Activated T-helper 1 cell treated with anti-CD3 and anti-CD28 coated beads, Interleukin-12 subunit alpha, Interleukin-12 subunit beta, Interleukin-2, Interleukin-4 antibody, amounts not matched to agents 30 ng/mL and 10 ng/mL and 1 ng/mL, durations not matched to agents 14 hours and 24 hours and 36 hours (primary cell): ENCODE results near the gene SMNDC1. TPM values are rescaled to one million over a fixed set of nuclear protein-coding genes. Genes with fewer than 3 reads are reported as not detected.
"Not testable (repeated sequence)": the region's sequence is repeated elsewhere in the genome, so short reads cannot be mapped to it uniquely, and the experiment has no call there.

ENCODE experiments used
- DNase-seq: peaks from one replicate; pipeline ENCODE4 v3.0.0; 2021; ENCODE audit warnings: low spot score
- H3K27ac Mint-ChIP-seq: one replicate; pipeline ENCODE4 v1.8.0; 2021; ENCODE audit warnings: mild to moderate bottlenecking, mixed read lengths
- H3K27me3 Mint-ChIP-seq: one replicate; pipeline ENCODE4 v1.8.0; 2022; ENCODE audit warnings: mild to moderate bottlenecking, moderate library complexity, mixed read lengths; ENCODE audit not compliant: insufficient read depth
- H3K36me3 Mint-ChIP-seq: one replicate; pipeline ENCODE4 v1.8.0; 2021; ENCODE audit warnings: low read depth, mixed read lengths
- H3K4me1 Mint-ChIP-seq: one replicate; pipeline ENCODE4 v1.8.0; 2021; ENCODE audit warnings: low read depth, mixed read lengths
- H3K4me3 Mint-ChIP-seq: one replicate; pipeline ENCODE4 v1.8.0; 2021; ENCODE audit warnings: mild to moderate bottlenecking, moderate library complexity, mixed read lengths
- H3K9me3 Mint-ChIP-seq: one replicate; pipeline ENCODE4 v1.8.0; 2021; ENCODE audit warnings: mixed read lengths
- intact Hi-C: fragments of 100-400 bp; cut with micrococcal nuclease; formaldehyde crosslinking; loops from one replicate; pipeline ENCODE4 v1.15.1; 2024
- total RNA-seq: library from RNA; stranded (reverse); gene quantifications from 2 replicates; pipeline ENCODE4 v1.2.3, GENCODE V29; 2022

SMNDC1 gene
- total RNA-seq, 1 donor from 2014 or later = 48.0 TPM

- H3K36me3 Mint-ChIP-seq = peaks cover 7% of the 10 kb centered on the region
- H3K9me3 Mint-ChIP-seq = no peaks in the 10 kb centered on the region
Observed at GRCh38 chr10:110340122-110340521, 35.4 kb upstream of the SMNDC1 start.

DNA sequence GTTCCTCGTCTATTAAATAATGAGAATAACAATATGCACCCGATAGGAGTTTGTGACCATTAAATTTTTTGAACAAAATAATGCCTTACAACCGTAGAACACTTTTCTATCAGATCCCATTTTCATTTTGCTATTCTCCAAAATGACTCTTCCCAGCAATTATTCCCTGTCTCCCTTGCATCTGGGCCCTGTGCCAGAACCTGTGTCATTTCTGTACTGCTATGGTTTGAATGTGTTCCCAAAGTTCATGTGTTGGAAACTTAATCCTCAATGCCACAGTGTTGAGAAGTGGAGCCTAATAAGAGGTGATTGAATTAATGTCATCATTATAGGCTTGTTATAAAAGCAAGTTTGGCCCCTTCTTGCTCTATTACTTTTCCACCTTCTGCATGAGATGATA, 33.2 kb upstream of the SMNDC1 start:
- Mint-ChIP-seq H3K27ac (no peak overlapping the region), H3K9me3 (no peaks in the 10 kb centered on the region), H3K4me3 (no peak overlapping the region), H3K4me1 (peaks cover 53% of the 10 kb centered on the region), H3K36me3 (peaks cover 7% of the 10 kb centered on the region), H3K27me3 (peaks cover 5% of the 10 kb centered on the region)
- no peak for DNase-seq
- intact Hi-C loops = no loop called here

More at GRCh38 chr10:110340122-110340521, 35.4 kb upstream of the SMNDC1 start:
- Mint-ChIP-seq H3K27ac (no peak overlapping the region), H3K4me3 (no peak overlapping the region), H3K27me3 (peaks cover 10% of the 10 kb centered on the region), H3K4me1 (peaks cover 50% of the 10 kb centered on the region)
- DNase-seq = no peak
- intact Hi-C loops = no loop called here

DNA sequence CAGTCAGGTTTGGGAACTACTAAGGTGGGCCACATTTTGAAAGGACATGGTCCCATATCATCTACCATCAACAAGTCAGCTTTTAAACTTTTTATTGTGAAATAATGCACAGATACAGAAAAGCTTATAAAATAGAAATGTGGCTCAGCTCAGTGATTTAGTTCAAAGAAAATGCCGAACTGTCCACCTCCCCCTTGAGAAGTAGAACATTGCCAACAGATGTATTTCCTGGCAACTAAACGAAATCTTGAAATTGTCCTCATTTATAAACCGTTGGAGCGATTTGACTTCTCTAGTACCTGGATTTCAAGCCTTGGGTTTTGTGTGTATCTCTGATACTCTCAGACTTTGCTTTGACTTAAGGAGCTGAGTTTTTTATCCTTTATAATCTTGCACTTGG, 32.7 kb upstream of the SMNDC1 start:
- peaks cover 53% of the 10 kb centered on the region for H3K4me1 Mint-ChIP-seq
- H3K36me3 Mint-ChIP-seq = peaks cover 7% of the 10 kb centered on the region
- no peak for DNase-seq
- no peaks in the 10 kb centered on the region for H3K9me3 Mint-ChIP-seq
- intact Hi-C loops = no loop called here
- H3K27ac Mint-ChIP-seq = no peak overlapping the region
- H3K4me3 Mint-ChIP-seq = no peak overlapping the region
- H3K27me3 Mint-ChIP-seq = no peaks in the 10 kb centered on the region

DNA sequence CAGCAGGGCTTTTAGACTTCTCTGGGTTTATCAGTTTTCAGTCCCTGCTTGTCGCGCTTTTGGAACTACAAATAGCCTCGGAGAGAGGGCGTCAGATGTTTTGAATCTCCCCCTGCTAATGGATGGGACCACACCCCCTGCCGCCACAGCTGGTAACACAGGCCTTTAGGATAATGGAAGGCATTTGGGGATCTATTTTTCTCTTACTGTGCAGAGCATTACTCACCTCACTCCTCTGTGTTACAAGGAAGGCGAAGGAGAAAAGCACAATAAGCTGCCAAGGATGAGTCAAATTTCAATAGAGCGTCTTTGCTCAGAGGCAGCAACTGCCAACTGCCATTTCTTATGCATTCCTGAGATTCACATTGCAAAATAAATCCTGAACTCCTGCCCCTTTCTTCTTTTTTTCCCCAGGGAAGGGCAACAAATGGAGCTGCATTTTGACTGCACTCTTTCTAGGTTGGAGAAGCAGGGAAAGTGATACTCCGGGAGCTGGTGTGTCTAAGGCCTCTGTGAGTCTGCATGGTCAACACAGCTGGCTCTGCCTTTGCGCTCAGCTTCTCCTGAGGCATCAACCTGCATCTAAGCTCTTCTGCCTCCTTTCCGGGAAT, 31.5 kb upstream of the SMNDC1 start:
- Mint-ChIP-seq H3K36me3 (peaks cover 7% of the 10 kb centered on the region), H3K9me3 (no peaks in the 10 kb centered on the region), H3K27ac (peak overlapping the region; percentile 46), H3K4me3 (no peak overlapping the region), H3K4me1 (peaks cover 53% of the 10 kb centered on the region), H3K27me3 (no peaks in the 10 kb centered on the region)
- intact Hi-C loops = loop anchor here (1.0 kb wide), 1 partner anchor 9 kb away; no protein-coding TSS in a partner anchor
- no peak for DNase-seq

DNA sequence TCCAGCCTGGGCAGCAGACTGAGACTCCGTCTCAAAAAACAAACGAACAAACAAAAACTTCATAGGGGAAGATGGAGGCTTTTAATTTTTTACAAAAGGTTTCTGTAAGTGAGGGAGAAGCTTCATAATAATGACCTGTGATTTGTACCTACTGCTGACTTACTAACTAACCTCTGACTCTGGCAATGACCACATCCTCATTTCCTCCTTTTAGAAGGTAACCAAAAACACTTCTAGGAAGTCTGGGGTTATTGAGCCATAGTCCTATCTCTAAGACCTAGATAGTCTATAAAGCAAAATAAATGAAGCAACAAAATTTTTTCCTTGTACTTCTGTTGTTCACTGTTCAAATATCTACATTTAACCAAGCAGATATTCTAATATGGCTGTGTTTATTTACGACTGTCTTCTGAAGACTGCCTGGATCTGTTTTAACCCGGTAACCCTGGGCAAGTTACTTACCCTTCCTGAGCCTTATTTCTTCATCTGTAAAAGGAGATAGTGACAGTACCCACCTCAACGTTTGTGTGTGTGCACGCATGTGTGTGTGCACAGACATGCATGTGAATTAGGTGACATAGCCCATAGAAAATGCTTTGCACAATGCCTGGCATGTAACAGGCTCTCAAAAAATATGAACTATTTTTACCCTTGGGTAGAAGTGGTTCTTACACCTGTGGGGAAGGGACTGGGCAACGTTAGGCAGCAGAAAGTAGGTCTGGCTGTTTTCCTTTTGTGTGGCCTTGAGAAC, 30.8 kb upstream of the SMNDC1 start:
- peak overlapping the region; percentile 6 for H3K4me3 Mint-ChIP-seq
- peaks cover 7% of the 10 kb centered on the region for H3K9me3 Mint-ChIP-seq
- peaks cover 53% of the 10 kb centered on the region for H3K4me1 Mint-ChIP-seq
- H3K36me3 Mint-ChIP-seq = peaks cover 10% of the 10 kb centered on the region
- intact Hi-C loops = loop anchor here (1.0 to 2.0 kb wide), 2 partner anchors 10 to 21 kb away; no protein-coding TSS in a partner anchor
- no peaks in the 10 kb centered on the region for H3K27me3 Mint-ChIP-seq
- no peak for DNase-seq
- H3K27ac Mint-ChIP-seq = peak overlapping the region; percentile 46

- H3K27ac Mint-ChIP-seq = no peak overlapping the region
- no peak overlapping the region for H3K4me3 Mint-ChIP-seq
- intact Hi-C loops = loop anchor here (2.0 kb wide), 1 partner anchor 23 kb away; no protein-coding TSS in a partner anchor
- H3K36me3 Mint-ChIP-seq = peaks cover 17% of the 10 kb centered on the region
- H3K27me3 Mint-ChIP-seq = no peaks in the 10 kb centered on the region
- DNase-seq = no peak
- H3K9me3 Mint-ChIP-seq = peaks cover 19% of the 10 kb centered on the region
- peaks cover 51% of the 10 kb centered on the region for H3K4me1 Mint-ChIP-seq
Observed at GRCh38 chr10:110334061-110334656, 29.4 kb upstream of the SMNDC1 start.

GRCh38 chr10:110331226-110331795, 26.6 kb upstream of the SMNDC1 start:
- H3K27me3 Mint-ChIP-seq, DNase-seq, intact Hi-C loops, H3K4me3 Mint-ChIP-seq, H3K27ac Mint-ChIP-seq: not testable (repeated sequence)
- Mint-ChIP-seq H3K9me3 (peaks cover 20% of the 10 kb centered on the region), H3K4me1 (peaks cover 43% of the 10 kb centered on the region), H3K36me3 (peaks cover 13% of the 10 kb centered on the region)

DNA sequence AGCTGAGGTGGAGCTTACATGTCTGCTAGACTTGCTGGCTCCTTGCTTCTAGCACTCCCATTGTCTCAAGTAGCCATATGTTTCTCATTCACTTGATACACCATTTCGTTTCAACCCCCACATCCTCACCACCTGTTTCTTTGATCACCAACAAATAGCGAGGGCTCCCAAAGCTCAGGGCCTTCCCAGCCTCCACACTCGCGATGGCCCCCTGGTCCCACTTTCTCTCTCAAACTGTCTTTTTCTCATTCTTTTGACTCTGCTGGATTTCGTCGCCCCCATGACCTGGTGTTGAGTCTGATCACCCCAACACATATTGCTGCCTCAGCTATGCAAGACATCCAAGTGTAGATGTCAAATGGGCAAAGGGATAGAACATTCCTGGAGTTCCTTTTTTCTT, 26.0 kb upstream of the SMNDC1 start:
- peaks cover 3% of the 10 kb centered on the region for H3K27me3 Mint-ChIP-seq
- peaks cover 23% of the 10 kb centered on the region for H3K9me3 Mint-ChIP-seq
- intact Hi-C loops = no loop called here
- H3K4me1 Mint-ChIP-seq = peaks cover 43% of the 10 kb centered on the region
- peaks cover 13% of the 10 kb centered on the region for H3K36me3 Mint-ChIP-seq
- H3K4me3 Mint-ChIP-seq = no peak overlapping the region
- peak overlapping the region; percentile 81 for H3K27ac Mint-ChIP-seq
- DNase-seq = no peak

- intact Hi-C loops = no loop called here
- peak overlapping the region; percentile 61 for H3K27ac Mint-ChIP-seq
- peaks cover 29% of the 10 kb centered on the region for H3K9me3 Mint-ChIP-seq
- H3K27me3 Mint-ChIP-seq = peaks cover 3% of the 10 kb centered on the region
- no peak for DNase-seq
- H3K4me3 Mint-ChIP-seq = no peak overlapping the region
- peaks cover 55% of the 10 kb centered on the region for H3K4me1 Mint-ChIP-seq
- peaks cover 19% of the 10 kb centered on the region for H3K36me3 Mint-ChIP-seq
Observed at GRCh38 chr10:110327262-110327914, 22.7 kb upstream of the SMNDC1 start.

- Mint-ChIP-seq H3K27me3 (peaks cover 3% of the 10 kb centered on the region), H3K4me1 (peaks cover 60% of the 10 kb centered on the region), H3K27ac (peak overlapping the region; percentile 69), H3K9me3 (peaks cover 33% of the 10 kb centered on the region), H3K36me3 (peaks cover 23% of the 10 kb centered on the region), H3K4me3 (peak overlapping the region; percentile 0)
- intact Hi-C loops = loop anchor here (1.0 kb wide), 1 partner anchor 30 kb away; no protein-coding TSS in a partner anchor
- no peak for DNase-seq
Observed at GRCh38 chr10:110326351-110327032, 21.8 kb upstream of the SMNDC1 start.

DNA sequence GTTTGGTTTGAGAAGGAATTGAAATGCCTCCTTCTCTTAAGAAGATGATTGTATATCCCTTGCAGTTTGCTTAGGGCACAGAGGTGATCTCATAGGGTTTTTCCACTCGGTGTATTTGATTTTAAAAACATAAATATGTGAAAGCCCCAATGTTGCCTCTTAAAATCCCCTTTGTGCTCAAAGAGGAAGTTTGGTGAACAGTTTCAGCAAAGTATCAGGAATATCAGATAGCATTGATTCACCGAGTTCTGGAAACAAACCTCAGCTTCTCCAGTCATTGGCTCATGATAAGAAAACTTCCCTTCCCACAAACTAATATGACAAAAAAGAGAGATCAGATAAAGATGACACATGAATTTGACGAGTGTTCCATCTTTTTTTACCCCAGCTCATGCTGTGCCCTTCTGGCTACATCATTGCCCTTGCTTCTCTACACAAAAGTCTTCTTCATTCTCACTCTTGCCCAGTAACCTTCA, 20.1 kb upstream of the SMNDC1 start:
- intact Hi-C loops = loop anchor here (1.0 kb wide), 2 partner anchors 28 to 48 kb away; no protein-coding TSS in a partner anchor
- Mint-ChIP-seq H3K4me3 (peak overlapping the region; percentile 47), H3K36me3 (peaks cover 19% of the 10 kb centered on the region), H3K9me3 (peaks cover 26% of the 10 kb centered on the region), H3K27me3 (peaks cover 3% of the 10 kb centered on the region), H3K27ac (peak overlapping the region; percentile 97), H3K4me1 (peaks cover 56% of the 10 kb centered on the region)
- DNase-seq = no peak
